Thyroid gland (tissue), 4 donors: ENCODE measurements around the gene TK1.

ENCODE experiments used
- POLR2A ChIP-seq, 2 donors: fragments of 450-650 bp; IDR thresholded peaks; one replicate each; pipeline ENCODE4 v1.6.1; 2017; ENCODE audit warnings: antibody characterized with exemption in 2 of 2, mild to moderate bottlenecking in 2 of 2, moderate library complexity in 1 of 2
- TF ChIP-seq, protein P1 (sequence below), 6 experiments: fragments of 200-600 bp in 3 of 6; fragments of 450-650 bp in 3 of 6; sonication (generic) in 3 of 6; IDR thresholded peaks; one replicate each; pipeline ENCODE4 v1.5.1; 2016 to 2019; ENCODE audit warnings: antibody characterized with exemption in 6 of 6, mild to moderate bottlenecking in 2 of 6, inconsistent platforms in 1 of 6, moderate library complexity in 1 of 6

DNA sequence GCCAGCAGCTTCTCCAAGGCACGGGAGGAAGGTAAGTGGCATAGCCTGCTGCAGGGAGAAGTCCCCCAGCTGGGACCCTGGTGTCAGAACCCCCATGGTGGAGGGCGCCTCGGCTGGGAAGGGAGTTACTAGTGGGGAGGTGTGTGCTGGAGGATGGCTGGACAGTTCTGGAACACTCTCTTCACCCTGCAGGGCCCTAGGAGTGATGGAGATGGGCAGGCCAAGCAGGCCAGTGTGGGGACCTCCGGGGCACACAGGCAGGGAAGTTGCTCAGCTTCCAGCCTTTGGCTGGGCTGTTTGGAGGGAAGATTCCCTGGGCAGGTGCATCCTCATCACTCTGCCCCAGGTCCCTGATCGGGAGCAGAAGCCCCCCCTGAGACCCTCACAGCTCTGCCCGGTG is 40.0 kb downstream of the TK1 start:
- TF ChIP-seq, protein P1, sequence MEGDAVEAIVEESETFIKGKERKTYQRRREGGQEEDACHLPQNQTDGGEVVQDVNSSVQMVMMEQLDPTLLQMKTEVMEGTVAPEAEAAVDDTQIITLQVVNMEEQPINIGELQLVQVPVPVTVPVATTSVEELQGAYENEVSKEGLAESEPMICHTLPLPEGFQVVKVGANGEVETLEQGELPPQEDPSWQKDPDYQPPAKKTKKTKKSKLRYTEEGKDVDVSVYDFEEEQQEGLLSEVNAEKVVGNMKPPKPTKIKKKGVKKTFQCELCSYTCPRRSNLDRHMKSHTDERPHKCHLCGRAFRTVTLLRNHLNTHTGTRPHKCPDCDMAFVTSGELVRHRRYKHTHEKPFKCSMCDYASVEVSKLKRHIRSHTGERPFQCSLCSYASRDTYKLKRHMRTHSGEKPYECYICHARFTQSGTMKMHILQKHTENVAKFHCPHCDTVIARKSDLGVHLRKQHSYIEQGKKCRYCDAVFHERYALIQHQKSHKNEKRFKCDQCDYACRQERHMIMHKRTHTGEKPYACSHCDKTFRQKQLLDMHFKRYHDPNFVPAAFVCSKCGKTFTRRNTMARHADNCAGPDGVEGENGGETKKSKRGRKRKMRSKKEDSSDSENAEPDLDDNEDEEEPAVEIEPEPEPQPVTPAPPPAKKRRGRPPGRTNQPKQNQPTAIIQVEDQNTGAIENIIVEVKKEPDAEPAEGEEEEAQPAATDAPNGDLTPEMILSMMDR (IDR thresholded peaks at IDR 0.05) = no peak
- TF ChIP-seq POLR2A (IDR thresholded peaks at IDR 0.05) = no peak
